SJSA1 (cell line): ENCODE data around the gene NR4A3. TPM values are rescaled to one million over a fixed set of nuclear protein-coding genes. Genes with fewer than 3 reads are reported as not detected.

Source experiments
- DNase-seq, 2 experiments: peaks; one replicate each; pipeline ENCODE4 v3.0.0-alpha.2; 2015 to 2020; ENCODE audit warnings: low spot score in 2 of 2, low read depth in 1 of 2
- H3K27ac ChIP-seq: fragments of 250-450 bp; sonication (Bioruptor Pico); 2 replicates; pipeline ENCODE4 v1.5.1; 2020; ENCODE audit warnings: mild to moderate bottlenecking, moderate library complexity
- H3K27me3 ChIP-seq: fragments of 250-450 bp; sonication (Bioruptor Pico); replicated peaks from 2 replicates; pipeline ENCODE4 v1.5.1; 2020; ENCODE audit warnings: mild to moderate bottlenecking, moderate library complexity
- H3K36me3 ChIP-seq: fragments of 250-450 bp; sonication (Bioruptor Pico); 2 replicates; pipeline ENCODE4 v1.5.1; 2020; ENCODE audit warnings: mild to moderate bottlenecking
- H3K4me1 ChIP-seq: fragments of 250-450 bp; sonication (Bioruptor Pico); replicated peaks from 2 replicates; pipeline ENCODE4 v1.6.1; 2021; ENCODE audit warnings: mild to moderate bottlenecking
- H3K4me3 ChIP-seq: fragments of 250-450 bp; sonication (Bioruptor Pico); 2 replicates; pipeline ENCODE4 v1.5.1; 2020; ENCODE audit warnings: mild to moderate bottlenecking
- H3K9me3 ChIP-seq: fragments of 250-450 bp; sonication (Bioruptor Pico); replicated peaks from 2 replicates; pipeline ENCODE4 v1.5.1; 2020; ENCODE audit warnings: mild to moderate bottlenecking
- total RNA-seq: library from RNA; depleted of rRNA; stranded (reverse); fragments of >200 nt; shearing (Covaris generic); gene quantifications from 2 replicates; pipeline ENCODE4 v1.2.3, GENCODE V29; 2014

The NR4A3 gene
- total RNA-seq, 1 experiment from 2014 or later: 0.24 TPM

DNA sequence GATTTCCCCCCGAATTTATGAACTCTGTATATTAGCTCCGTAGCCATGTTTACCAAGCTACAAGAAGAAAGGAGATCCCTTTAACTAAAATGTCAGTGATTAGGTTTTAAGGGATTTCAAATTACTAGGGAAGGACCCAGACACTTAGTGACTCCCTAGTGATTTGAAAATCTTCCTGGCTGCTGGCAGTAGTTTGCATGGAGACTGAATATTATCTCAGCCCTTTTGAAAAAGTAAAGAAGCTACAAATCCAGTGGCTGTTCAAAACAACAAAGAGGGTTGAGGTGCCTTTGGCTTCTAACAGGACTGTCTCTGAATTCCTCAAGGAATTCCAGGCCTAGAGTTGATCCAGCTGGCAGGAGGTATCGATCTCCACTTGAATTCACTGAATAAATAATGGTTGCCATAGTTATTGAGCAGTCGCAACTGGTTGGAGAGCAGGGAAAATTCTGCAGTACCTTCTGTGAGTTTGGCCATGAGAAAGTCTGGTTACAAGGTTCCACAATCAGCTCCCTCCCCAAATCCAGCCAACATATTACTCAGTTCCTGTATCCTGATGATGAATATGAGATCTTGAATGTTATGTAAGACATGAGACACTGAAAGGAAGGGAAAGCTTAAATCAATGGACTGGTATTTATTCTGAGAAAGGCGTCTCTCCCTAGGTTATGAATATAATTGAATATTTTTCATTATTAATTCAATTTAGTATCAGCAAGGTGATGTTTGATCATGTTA lies 37.7 kb downstream of the NR4A3 start:
- no peaks in the 10 kb centered on the region for H3K36me3 ChIP-seq
- H3K9me3 ChIP-seq: no peaks in the 10 kb centered on the region
- no peak overlapping the region for H3K4me3 ChIP-seq
- H3K27ac ChIP-seq: no peak overlapping the region
- H3K27me3 ChIP-seq: no peaks in the 10 kb centered on the region
- no peak for DNase-seq
- no peaks in the 10 kb centered on the region for H3K4me1 ChIP-seq

DNA sequence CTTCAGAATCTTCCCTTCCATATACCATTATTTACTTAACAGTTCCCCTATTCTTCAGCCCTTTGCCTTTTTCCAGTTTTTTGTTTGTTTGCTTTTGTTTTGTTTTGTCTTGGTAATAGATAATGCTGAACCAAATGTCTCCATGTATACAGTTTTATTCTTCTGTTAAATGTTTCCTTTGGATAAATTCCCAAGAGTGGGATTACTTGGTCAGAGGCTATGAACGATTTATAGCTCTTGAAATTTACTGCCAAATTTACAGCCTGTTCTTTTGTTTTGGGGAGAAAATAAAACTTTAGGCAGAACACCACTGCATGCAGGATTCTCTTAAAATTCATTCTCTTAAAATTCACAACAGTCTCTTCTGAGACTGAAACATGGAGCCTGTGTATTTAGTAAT lies 38.6 kb downstream of the NR4A3 start:
- H3K27me3 ChIP-seq: no peaks in the 10 kb centered on the region
- H3K9me3 ChIP-seq: no peaks in the 10 kb centered on the region
- no peak overlapping the region for H3K4me3 ChIP-seq
- no peaks in the 10 kb centered on the region for H3K36me3 ChIP-seq
- H3K27ac ChIP-seq: no peak overlapping the region
- no peak for DNase-seq
- H3K4me1 ChIP-seq: no peaks in the 10 kb centered on the region

- Histone ChIP-seq H3K4me1 (peaks cover 19% of the 10 kb centered on the region), H3K4me3 (no peak overlapping the region), H3K27ac (no peak overlapping the region), H3K27me3 (no peaks in the 10 kb centered on the region), H3K36me3 (no peaks in the 10 kb centered on the region), H3K9me3 (no peaks in the 10 kb centered on the region)
- DNase-seq: no peak
Observed at GRCh38 chr9:99863955-99864354, 42.3 kb downstream of the NR4A3 start.

DNA sequence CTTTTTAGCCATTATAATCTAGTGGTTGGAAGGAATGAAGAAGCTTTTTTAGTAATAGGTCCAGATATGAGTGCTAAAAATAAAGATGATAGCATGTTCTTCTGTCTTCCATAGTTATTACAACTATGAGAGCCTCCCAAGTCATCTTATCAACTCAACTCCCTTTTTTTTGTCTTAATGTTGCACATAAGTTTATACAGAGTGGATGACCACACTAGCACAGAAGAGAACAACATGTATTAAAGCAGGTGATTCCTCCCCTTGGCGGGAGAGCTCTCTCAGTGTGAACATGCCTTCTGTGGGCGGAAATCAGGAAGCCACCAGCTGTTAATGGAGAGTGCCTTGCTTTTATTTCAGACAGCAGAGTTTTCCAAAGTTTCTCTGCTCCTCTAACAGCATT lies 44.7 kb downstream of the NR4A3 start:
- no peaks in the 10 kb centered on the region for H3K27me3 ChIP-seq
- no peaks in the 10 kb centered on the region for H3K9me3 ChIP-seq
- H3K4me3 ChIP-seq: no peak overlapping the region
- no peak for DNase-seq
- no peak overlapping the region for H3K27ac ChIP-seq
- H3K4me1 ChIP-seq: peaks cover 35% of the 10 kb centered on the region
- no peaks in the 10 kb centered on the region for H3K36me3 ChIP-seq

DNA sequence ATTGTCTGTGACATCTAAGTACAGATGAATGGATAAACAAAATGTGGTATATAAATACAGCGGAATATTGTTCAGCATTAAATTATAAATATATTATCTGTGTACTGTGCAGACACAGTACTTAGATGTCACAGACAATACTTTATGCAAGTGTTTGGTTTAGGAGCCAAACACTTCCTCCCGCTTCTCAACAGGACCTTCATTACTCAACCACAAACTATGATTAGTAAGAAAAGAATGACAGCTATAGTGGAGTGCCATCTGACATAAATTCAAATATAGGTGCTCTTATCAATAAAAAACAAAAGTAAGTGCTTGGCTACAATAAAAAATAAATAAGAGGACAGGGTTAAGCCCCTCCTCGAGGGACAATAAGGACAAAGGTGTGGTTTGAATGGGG lies 45.9 kb downstream of the NR4A3 start:
- Histone ChIP-seq H3K4me1 (peaks cover 35% of the 10 kb centered on the region), H3K27me3 (no peaks in the 10 kb centered on the region), H3K4me3 (no peak overlapping the region), H3K27ac (no peak overlapping the region), H3K9me3 (no peaks in the 10 kb centered on the region), H3K36me3 (no peaks in the 10 kb centered on the region)
- peak in 1 of 2 experiments; percentile 3 for DNase-seq

GRCh38 chr9:99867968-99868367 lies 46.3 kb downstream of the NR4A3 start:
- H3K36me3 ChIP-seq: no peaks in the 10 kb centered on the region
- no peak for DNase-seq
- H3K27ac ChIP-seq: no peak overlapping the region
- peaks cover 37% of the 10 kb centered on the region for H3K4me1 ChIP-seq
- no peaks in the 10 kb centered on the region for H3K9me3 ChIP-seq
- H3K4me3 ChIP-seq: no peak overlapping the region
- H3K27me3 ChIP-seq: no peaks in the 10 kb centered on the region

- Histone ChIP-seq H3K4me3 (no peak overlapping the region), H3K27ac (no peak overlapping the region), H3K9me3 (no peaks in the 10 kb centered on the region), H3K27me3 (no peaks in the 10 kb centered on the region), H3K4me1 (peaks cover 46% of the 10 kb centered on the region), H3K36me3 (no peaks in the 10 kb centered on the region)
- DNase-seq: peak in 1 of 2 experiments; percentile 9
Observed at GRCh38 chr9:99868845-99869244, 47.2 kb downstream of the NR4A3 start.

DNA sequence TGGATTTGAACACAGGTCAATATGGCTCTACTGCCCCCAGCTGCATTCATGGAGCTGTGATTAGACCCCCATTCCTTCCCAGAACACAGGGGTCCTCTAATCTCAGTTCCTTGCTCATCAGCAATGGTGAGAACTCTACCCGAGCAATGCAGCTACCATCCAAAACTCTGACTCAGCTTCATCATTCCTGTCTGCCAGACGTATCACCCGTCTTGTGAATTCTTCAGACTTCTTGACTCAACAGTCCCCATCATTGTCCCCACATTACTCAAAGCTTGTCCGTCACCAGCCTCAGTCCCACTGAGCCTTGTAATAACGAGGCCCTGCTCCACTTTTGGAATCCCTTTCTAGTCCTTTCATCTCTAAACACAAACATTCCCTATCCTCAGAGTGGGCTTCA lies 48.4 kb downstream of the NR4A3 start:
- Histone ChIP-seq H3K9me3 (no peaks in the 10 kb centered on the region), H3K27me3 (no peaks in the 10 kb centered on the region), H3K4me1 (peaks cover 51% of the 10 kb centered on the region), H3K27ac (no peak overlapping the region), H3K4me3 (no peak overlapping the region), H3K36me3 (no peaks in the 10 kb centered on the region)
- DNase-seq: peak; percentile 28 to 44

DNA sequence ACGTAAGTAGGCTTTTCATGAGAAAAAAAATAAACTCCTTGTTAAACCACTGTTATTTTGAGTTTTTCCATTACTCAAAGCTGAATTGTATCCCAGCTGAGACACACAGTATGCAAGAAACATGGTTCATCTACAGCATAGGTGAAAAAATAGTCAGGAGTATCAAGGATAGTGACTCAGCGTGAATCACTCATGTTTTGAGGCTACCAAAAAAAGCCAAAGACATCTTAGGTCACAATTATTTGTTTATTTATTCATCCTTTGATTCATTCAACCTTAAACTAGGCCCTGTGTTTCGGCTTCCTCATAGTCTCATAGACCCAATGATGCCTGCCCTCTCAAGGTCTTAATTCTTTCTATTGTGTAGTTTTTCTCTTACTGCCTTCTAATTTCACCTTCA lies 51.8 kb downstream of the NR4A3 start:
- Histone ChIP-seq H3K36me3 (no peaks in the 10 kb centered on the region), H3K9me3 (no peaks in the 10 kb centered on the region), H3K27ac (peak overlapping the region; percentile 8; the same call in 1 of the 2 replicates), H3K27me3 (no peaks in the 10 kb centered on the region), H3K4me1 (peaks cover 40% of the 10 kb centered on the region), H3K4me3 (no peak overlapping the region)
- peak; percentile 45 to 73 for DNase-seq

DNA sequence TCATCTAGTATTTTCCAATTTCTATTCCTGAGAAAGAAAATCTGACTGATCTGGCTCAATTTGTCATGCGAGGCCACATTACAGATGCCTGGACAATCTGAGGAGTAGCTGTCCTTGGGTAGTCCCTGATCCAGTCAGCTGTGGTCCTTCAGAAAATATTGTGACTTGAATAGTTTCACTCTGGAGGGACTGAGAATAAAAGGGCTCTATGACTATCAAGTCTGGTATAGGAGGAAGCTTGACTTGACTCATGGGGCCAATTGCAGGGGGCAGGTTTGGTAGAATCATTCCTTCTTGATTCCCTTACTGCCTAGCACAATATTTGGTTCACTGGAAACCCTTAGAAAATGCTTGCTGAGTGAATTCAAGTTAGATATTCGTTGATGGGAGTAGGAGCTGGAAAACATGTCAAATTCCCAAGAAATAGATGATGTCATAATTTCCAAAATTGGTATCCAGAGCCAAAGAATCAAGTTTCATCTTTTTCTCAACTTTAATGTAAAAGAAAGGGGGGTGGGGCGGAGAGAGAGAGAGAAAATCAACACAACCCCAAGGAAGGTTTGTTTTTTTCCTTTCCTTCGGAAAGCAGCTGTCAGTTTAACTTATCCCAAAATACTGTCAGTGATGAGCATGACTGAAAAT lies 52.4 kb downstream of the NR4A3 start:
- H3K4me1 ChIP-seq: peaks cover 40% of the 10 kb centered on the region
- no peaks in the 10 kb centered on the region for H3K36me3 ChIP-seq
- DNase-seq: no peak
- no peaks in the 10 kb centered on the region for H3K9me3 ChIP-seq
- H3K27me3 ChIP-seq: no peaks in the 10 kb centered on the region
- H3K27ac ChIP-seq: no peak overlapping the region
- H3K4me3 ChIP-seq: no peak overlapping the region

DNA sequence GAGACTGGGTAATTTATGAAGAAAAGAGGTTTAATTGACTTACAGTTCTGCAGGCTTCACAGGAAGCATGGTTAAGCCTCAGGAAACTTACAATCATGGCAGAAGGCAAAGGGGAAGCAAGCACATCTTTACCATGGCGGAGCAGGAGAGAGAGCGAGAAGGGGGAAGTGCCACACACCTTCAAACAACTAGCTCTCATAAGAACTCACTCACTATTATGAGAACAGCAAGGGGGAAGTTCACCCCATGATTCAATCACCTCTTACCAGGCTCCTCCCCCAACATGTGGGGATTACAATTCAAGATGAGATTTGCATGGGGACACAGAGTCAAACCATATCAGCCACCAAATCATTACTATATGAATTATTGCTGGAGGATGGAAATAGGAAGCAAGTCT lies 54.5 kb downstream of the NR4A3 start:
- Histone ChIP-seq H3K4me1 (peaks cover 31% of the 10 kb centered on the region), H3K9me3 (no peaks in the 10 kb centered on the region), H3K4me3 (no peak overlapping the region), H3K36me3 (no peaks in the 10 kb centered on the region), H3K27me3 (no peaks in the 10 kb centered on the region), H3K27ac (no peak overlapping the region)
- no peak for DNase-seq

DNA sequence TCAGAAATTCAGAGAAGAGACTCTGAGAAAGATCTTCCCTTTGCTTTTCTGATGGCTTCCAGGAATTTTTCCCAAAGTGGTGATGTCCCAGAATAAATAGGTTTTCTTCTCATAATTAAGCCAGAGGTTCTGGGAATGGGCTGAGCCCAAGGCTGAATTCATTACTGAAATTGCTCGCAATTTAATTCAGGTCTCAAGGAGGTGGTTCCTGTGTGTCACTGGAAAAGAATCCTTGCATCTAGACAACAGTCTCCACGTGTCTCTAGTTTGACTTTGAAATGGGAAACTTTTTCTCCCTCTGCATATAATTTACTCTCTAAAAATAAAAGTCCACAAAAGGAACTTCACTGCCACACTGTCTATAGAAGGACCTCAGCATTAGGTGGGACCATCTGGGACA lies 57.0 kb downstream of the NR4A3 start:
- peak overlapping the region; percentile 47 for H3K27ac ChIP-seq
- H3K27me3 ChIP-seq: no peaks in the 10 kb centered on the region
- H3K36me3 ChIP-seq: no peaks in the 10 kb centered on the region
- H3K4me3 ChIP-seq: no peak overlapping the region
- no peaks in the 10 kb centered on the region for H3K9me3 ChIP-seq
- peaks cover 21% of the 10 kb centered on the region for H3K4me1 ChIP-seq
- DNase-seq: peak in 1 of 2 experiments; percentile 14

- no peaks in the 10 kb centered on the region for H3K27me3 ChIP-seq
- no peak overlapping the region for H3K27ac ChIP-seq
- H3K4me3 ChIP-seq: no peak overlapping the region
- no peaks in the 10 kb centered on the region for H3K36me3 ChIP-seq
- peaks cover 15% of the 10 kb centered on the region for H3K4me1 ChIP-seq
- H3K9me3 ChIP-seq: no peaks in the 10 kb centered on the region
- no peak for DNase-seq
Observed at GRCh38 chr9:99881769-99882168, 60.1 kb downstream of the NR4A3 start.

GRCh38 chr9:99885747-99886146 lies 64.1 kb downstream of the NR4A3 start:
- Histone ChIP-seq H3K27me3 (no peaks in the 10 kb centered on the region), H3K27ac (no peak overlapping the region), H3K36me3 (no peaks in the 10 kb centered on the region), H3K4me3 (no peak overlapping the region), H3K9me3 (0 out of 2 replicates have a peak, but pooled peaks cover 2% of the 10 kb centered on the region), H3K4me1 (no peaks in the 10 kb centered on the region)
- DNase-seq: no peak
